A549 (cell line): ENCODE data around the gene RAB11FIP4.

Experiments
- CEBPB ChIP-seq, 2 experiments: fragments of >200 bp in 1 of 2; sonication (Bioruptor Twin) in 1 of 2; formaldehyde crosslinking in 1 of 2; IDR thresholded peaks; 2 replicates each; pipeline ENCODE4 v1.6.1; 2012 to 2016
- POLR2A ChIP-seq: IDR thresholded peaks from 2 replicates; pipeline ENCODE4 v1.6.1; 2012; ENCODE audit warnings: mild to moderate bottlenecking, low read length
- USF2 ChIP-seq: fragments of 450-650 bp; IDR thresholded peaks from 2 replicates; pipeline ENCODE4 v1.6.1; 2014; ENCODE audit warnings: antibody characterized with exemption
- ZFP36 ChIP-seq: fragments of 450-650 bp; IDR thresholded peaks from 2 replicates; pipeline ENCODE4 v1.6.1; 2014; ENCODE audit warnings: borderline replicate concordance; ENCODE audit not compliant: partially characterized antibody
- TF ChIP-seq, protein P1 (sequence below): fragments of >200 bp; sonication (Bioruptor Twin); formaldehyde crosslinking; IDR thresholded peaks from 3 replicates; pipeline ENCODE4 v1.5.1; 2016

- TF ChIP-seq, protein P1, sequence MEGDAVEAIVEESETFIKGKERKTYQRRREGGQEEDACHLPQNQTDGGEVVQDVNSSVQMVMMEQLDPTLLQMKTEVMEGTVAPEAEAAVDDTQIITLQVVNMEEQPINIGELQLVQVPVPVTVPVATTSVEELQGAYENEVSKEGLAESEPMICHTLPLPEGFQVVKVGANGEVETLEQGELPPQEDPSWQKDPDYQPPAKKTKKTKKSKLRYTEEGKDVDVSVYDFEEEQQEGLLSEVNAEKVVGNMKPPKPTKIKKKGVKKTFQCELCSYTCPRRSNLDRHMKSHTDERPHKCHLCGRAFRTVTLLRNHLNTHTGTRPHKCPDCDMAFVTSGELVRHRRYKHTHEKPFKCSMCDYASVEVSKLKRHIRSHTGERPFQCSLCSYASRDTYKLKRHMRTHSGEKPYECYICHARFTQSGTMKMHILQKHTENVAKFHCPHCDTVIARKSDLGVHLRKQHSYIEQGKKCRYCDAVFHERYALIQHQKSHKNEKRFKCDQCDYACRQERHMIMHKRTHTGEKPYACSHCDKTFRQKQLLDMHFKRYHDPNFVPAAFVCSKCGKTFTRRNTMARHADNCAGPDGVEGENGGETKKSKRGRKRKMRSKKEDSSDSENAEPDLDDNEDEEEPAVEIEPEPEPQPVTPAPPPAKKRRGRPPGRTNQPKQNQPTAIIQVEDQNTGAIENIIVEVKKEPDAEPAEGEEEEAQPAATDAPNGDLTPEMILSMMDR, result no peak
- TF ChIP-seq ZFP36 (no peak), POLR2A (no peak), CEBPB (IDR thresholded peaks at IDR 0.05) (no peak), USF2 (no peak)
Measured at GRCh38 chr17:31570951-31571892, 179.7 kb downstream of the RAB11FIP4 start.
